ENCODE results near the gene LINC01488. TPM values are rescaled to one million over a fixed set of nuclear protein-coding genes. Genes with fewer than 3 reads are reported as not detected.

Gene LINC01488
- total and polyA plus RNA-seq, 9 of the 15 experiments (the other 6 are each of a cell fraction or from before 2014, with no cell fraction given): not detected

DNA sequence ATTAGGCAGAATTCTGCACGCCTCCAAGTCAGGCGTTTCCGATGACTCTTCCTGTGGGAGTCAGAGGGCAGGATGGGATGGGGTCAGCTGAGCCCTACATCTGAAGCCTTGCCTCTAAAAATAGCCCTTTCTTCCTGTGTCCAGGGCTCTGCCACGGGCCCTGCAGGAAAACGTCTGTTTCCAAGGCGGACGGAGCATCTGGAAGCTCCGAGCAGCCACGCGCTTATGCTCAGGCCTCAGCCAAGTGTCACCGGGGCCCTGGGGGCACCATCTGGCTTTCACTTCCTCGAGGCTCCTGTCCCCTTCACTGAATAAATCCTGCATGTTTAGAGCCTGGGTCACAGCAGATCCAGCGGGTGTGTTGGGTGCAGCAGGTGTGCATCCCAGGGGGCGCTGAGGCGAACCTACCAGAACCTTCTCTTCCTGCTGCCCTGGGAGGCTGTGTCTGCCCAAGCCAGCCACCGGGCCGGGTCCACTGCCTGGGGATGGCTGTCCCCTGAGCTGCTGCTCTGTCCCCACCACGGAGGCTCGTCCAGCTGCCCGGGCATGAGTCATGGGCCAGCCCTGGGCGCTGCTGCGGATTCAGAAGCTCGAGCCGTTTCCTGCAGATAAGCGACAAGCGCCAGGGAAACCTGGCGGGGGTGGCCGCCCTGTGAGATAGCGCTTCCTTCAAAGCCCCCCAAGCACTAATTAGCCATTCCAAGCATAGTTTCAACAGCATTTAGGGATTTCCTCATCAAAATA, 32.0 kb upstream of the LINC01488 start (continued):
- TF ChIP-seq POLR2A (conservative IDR thresholded peaks at IDR 0.05): peak; percentile 51; the same call in 1 of the 2 replicates
- no peak for TF ChIP-seq ZNF133 (CRISPR knock-in tag; IDR thresholded peaks at IDR 0.05)
- TF ChIP-seq MTA3 (IDR thresholded peaks at IDR 0.05; ENCODE audit: borderline replicate concordance): peak; percentile 91
- TF ChIP-seq, protein P1, sequence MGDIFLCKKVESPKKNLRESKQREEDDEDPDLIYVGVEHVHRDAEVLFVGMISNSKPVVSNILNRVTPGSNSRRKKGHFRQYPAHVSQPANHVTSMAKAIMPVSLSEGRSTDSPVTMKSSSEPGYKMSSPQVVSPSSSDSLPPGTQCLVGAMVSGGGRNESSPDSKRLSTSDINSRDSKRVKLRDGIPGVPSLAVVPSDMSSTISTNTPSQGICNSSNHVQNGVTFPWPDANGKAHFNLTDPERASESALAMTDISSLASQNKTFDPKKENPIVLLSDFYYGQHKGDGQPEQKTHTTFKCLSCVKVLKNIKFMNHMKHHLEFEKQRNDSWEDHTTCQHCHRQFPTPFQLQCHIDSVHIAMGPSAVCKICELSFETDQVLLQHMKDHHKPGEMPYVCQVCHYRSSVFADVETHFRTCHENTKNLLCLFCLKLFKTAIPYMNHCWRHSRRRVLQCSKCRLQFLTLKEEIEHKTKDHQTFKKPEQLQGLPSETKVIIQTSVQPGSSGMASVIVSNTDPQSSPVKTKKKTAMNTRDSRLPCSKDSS (IDR thresholded peaks at IDR 0.05; ENCODE audit: low read depth, partially characterized antibody): no peak
- no peak for TF ChIP-seq ZNF785 (CRISPR knock-in tag; IDR thresholded peaks at IDR 0.05)
- TF ChIP-seq ZNF224 (CRISPR knock-in tag; IDR thresholded peaks at IDR 0.05): no peak
- TF ChIP-seq RFX7 (CRISPR knock-in tag; IDR thresholded peaks at IDR 0.05): no peak
- TF ChIP-seq, protein P2, sequence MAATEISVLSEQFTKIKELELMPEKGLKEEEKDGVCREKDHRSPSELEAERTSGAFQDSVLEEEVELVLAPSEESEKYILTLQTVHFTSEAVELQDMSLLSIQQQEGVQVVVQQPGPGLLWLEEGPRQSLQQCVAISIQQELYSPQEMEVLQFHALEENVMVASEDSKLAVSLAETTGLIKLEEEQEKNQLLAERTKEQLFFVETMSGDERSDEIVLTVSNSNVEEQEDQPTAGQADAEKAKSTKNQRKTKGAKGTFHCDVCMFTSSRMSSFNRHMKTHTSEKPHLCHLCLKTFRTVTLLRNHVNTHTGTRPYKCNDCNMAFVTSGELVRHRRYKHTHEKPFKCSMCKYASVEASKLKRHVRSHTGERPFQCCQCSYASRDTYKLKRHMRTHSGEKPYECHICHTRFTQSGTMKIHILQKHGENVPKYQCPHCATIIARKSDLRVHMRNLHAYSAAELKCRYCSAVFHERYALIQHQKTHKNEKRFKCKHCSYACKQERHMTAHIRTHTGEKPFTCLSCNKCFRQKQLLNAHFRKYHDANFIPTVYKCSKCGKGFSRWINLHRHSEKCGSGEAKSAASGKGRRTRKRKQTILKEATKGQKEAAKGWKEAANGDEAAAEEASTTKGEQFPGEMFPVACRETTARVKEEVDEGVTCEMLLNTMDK (IDR thresholded peaks at IDR 0.05; ENCODE audit: borderline replicate concordance, insufficient read depth, low read depth, low read length, poor library complexity, severe bottlenecking): no peak
- TF ChIP-seq U2AF2 (optimal IDR thresholded peaks at IDR 0.05; ENCODE audit: low read depth, low read length): no peak
- TF ChIP-seq SRSF3 (IDR thresholded peaks at IDR 0.05; ENCODE audit: insufficient read depth, low read length): no peak
- TF ChIP-seq, protein P3, sequence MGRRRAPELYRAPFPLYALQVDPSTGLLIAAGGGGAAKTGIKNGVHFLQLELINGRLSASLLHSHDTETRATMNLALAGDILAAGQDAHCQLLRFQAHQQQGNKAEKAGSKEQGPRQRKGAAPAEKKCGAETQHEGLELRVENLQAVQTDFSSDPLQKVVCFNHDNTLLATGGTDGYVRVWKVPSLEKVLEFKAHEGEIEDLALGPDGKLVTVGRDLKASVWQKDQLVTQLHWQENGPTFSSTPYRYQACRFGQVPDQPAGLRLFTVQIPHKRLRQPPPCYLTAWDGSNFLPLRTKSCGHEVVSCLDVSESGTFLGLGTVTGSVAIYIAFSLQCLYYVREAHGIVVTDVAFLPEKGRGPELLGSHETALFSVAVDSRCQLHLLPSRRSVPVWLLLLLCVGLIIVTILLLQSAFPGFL (CRISPR knock-in tag; IDR thresholded peaks at IDR 0.05): no peak
- TF ChIP-seq RBM34 (IDR thresholded peaks at IDR 0.05; ENCODE audit: borderline replicate concordance, insufficient read depth, low read length): no peak
- no peak; the same call in 1 of the 2 replicates for TF ChIP-seq CC2D1A (IDR thresholded peaks at IDR 0.05)
- peak; percentile 98 for TF ChIP-seq SMARCA4 (IDR thresholded peaks at IDR 0.05)
- TF ChIP-seq, protein P4, sequence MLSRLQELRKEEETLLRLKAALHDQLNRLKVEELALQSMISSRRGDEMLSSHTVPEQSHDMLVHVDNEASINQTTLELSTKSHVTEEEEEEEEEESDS (CRISPR knock-in tag; IDR thresholded peaks at IDR 0.05): no peak
- TF ChIP-seq ZNF197 (CRISPR knock-in tag; IDR thresholded peaks at IDR 0.05; ENCODE audit: low read depth): no peak
- peak; percentile 97 for TF ChIP-seq JUND (IDR thresholded peaks at IDR 0.05; ENCODE audit: borderline replicate concordance, low read depth, low read length)
- peak; percentile 94; the same call in 2 of the 3 replicates for TF ChIP-seq JUND (tag; IDR thresholded peaks at IDR 0.05; ENCODE audit: borderline replicate concordance, low read depth, low read length)
- TF ChIP-seq, protein P5, sequence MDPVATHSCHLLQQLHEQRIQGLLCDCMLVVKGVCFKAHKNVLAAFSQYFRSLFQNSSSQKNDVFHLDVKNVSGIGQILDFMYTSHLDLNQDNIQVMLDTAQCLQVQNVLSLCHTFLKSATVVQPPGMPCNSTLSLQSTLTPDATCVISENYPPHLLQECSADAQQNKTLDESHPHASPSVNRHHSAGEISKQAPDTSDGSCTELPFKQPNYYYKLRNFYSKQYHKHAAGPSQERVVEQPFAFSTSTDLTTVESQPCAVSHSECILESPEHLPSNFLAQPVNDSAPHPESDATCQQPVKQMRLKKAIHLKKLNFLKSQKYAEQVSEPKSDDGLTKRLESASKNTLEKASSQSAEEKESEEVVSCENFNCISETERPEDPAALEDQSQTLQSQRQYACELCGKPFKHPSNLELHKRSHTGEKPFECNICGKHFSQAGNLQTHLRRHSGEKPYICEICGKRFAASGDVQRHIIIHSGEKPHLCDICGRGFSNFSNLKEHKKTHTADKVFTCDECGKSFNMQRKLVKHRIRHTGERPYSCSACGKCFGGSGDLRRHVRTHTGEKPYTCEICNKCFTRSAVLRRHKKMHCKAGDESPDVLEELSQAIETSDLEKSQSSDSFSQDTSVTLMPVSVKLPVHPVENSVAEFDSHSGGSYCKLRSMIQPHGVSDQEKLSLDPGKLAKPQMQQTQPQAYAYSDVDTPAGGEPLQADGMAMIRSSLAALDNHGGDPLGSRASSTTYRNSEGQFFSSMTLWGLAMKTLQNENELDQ (CRISPR knock-in tag; IDR thresholded peaks at IDR 0.05; ENCODE audit: borderline replicate concordance): no peak
- no peak for TF ChIP-seq ZNF347 (CRISPR knock-in tag; IDR thresholded peaks at IDR 0.05; ENCODE audit: low read depth)
- TF ChIP-seq IFI16 (CRISPR knock-in tag; IDR thresholded peaks at IDR 0.05): no peak

Data from K562 (cell line).